CD4-positive, alpha-beta T cell (primary cell): ENCODE results near the gene SPG21. TPM values are rescaled to one million over a fixed set of nuclear protein-coding genes. Genes with fewer than 3 reads are reported as not detected.
A peak's percentile ranks its signal among the peaks of the same experiment; 100 is the strongest.

Experiments
- ATAC-seq: fragments of 200-7000 bp; cut with Tn5 transposase; one replicate; pipeline ENCODE4 v1.10.0; 2022; ENCODE audit warnings: mild to moderate bottlenecking; ENCODE audit not compliant: poor library complexity
- CTCF ChIA-PET: fragments of 350-600 bp; sonication (Branson Sonifier 250); formaldehyde crosslinking; loops from one replicate; lab custom pipeline; 2021; ENCODE audit warnings: antibody characterized with exemption, inconsistent platforms; lab: Charles Lee
- POLR2A ChIA-PET: fragments of 350-600 bp; sonication (Branson Sonifier 250); formaldehyde crosslinking; loops from one replicate; lab custom pipeline; 2021; ENCODE audit warnings: antibody characterized with exemption, inconsistent platforms; lab: Charles Lee
- DNase-seq, 14 experiments: peaks; one replicate each; pipeline ENCODE4 v3.0.0-alpha.2; 2013 to 2020; ENCODE audit warnings: mixed read lengths in 2 of 14
- H3K27ac ChIP-seq, 2 donors: one replicate each; pipeline versions ENCODE4 v1.5.1 to v1.7.0; 2013; ENCODE audit warnings: low read length in 2 of 2, low read depth in 1 of 2, mild to moderate bottlenecking in 1 of 2
- H3K27me3 ChIP-seq, 2 experiments: 1 replicate in 1 of 2; 2 replicates in 1 of 2; pipeline versions ENCODE4 v1.6.1 to v1.7.0; 2013; ENCODE audit warnings: low read length in 2 of 2, control low read depth in 1 of 2, mild to moderate bottlenecking in 1 of 2, moderate library complexity in 1 of 2; ENCODE audit not compliant: insufficient read depth in 2 of 2, control insufficient read depth in 1 of 2
- H3K36me3 ChIP-seq: one replicate; pipeline ENCODE4 v1.6.1; 2013; ENCODE audit warnings: low read length, control low read depth; ENCODE audit not compliant: insufficient read depth
- H3K4me1 ChIP-seq: one replicate; pipeline ENCODE4 v1.6.1; 2013; ENCODE audit warnings: low read length, control low read depth; ENCODE audit not compliant: insufficient read depth
- H3K4me3 ChIP-seq: one replicate; pipeline ENCODE4 v1.5.1; 2013; ENCODE audit warnings: mild to moderate bottlenecking, low read length, moderate library complexity
- H3K9me3 ChIP-seq, 2 experiments: 1 replicate in 1 of 2; 2 replicates in 1 of 2; pipeline versions ENCODE4 v1.6.1 to v1.7.0; 2013; ENCODE audit warnings: low read length in 2 of 2, mild to moderate bottlenecking in 2 of 2, control low read depth in 1 of 2, moderate library complexity in 1 of 2; ENCODE audit not compliant: control insufficient read depth in 1 of 2, insufficient read depth in 1 of 2
- H3K27ac Mint-ChIP-seq: one replicate; pipeline ENCODE4 v1.8.0; 2020; ENCODE audit warnings: mixed read lengths
- H3K27me3 Mint-ChIP-seq: one replicate; pipeline ENCODE4 v1.8.0; 2021; ENCODE audit warnings: mixed read lengths
- H3K36me3 Mint-ChIP-seq: one replicate; pipeline ENCODE4 v1.8.0; 2021; ENCODE audit warnings: low read depth, mixed read lengths
- H3K4me1 Mint-ChIP-seq: one replicate; pipeline ENCODE4 v1.8.0; 2021; ENCODE audit warnings: low read depth, mixed read lengths
- H3K4me3 Mint-ChIP-seq: one replicate; pipeline ENCODE4 v1.8.0; 2020; ENCODE audit warnings: mild to moderate bottlenecking, mixed read lengths
- H3K9me3 Mint-ChIP-seq: one replicate; pipeline ENCODE4 v1.8.0; 2020; ENCODE audit warnings: mixed read lengths
- CTCF ChIP-seq: fragments of 200-600 bp; IDR thresholded peaks from one replicate; pipeline ENCODE4 v1.8.0; 2022; ENCODE audit warnings: antibody characterized with exemption, mild to moderate bottlenecking
- intact Hi-C, 2 experiments: fragments of 100-400 bp; cut with DNase I in 1 of 2; cut with micrococcal nuclease in 1 of 2; formaldehyde crosslinking; loops; one replicate each; pipeline versions ENCODE4 v1.15.1 to v1.9.0; 2023 to 2025; cut with DNase I, micrococcal nuclease
- total RNA-seq, 174 experiments: library from RNA in 2 of 174; stranded (reverse) in 2 of 174; gene quantifications; one replicate each; pipeline ENCODE4 v1.2.3 and lab custom pipeline; 2021 to 2026

The SPG21 gene
- total RNA-seq, 2 experiments from 2014 or later = 29.4 to 32.7 TPM

DNA sequence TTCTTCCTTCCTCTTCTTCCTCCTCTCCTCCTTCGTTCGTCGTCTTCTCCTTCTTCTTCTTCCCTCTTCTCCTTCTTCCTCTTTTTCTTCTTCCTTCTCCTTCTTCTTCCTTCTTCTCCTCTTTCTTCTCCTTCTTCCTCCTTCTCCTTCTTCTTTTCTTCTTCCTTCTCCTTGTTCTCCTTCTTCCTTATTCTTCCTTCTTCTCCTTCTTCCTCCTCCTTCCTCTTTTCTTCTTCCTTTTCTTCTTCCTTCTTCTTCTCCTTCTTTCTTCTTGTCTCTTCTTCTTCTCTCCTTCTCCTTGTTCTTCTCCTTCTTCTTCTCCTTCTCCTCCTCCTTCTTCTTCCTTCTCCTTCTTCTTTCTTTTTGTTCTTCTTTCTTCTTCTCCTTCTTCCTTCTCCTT, 35.3 kb downstream of the SPG21 start:
- Mint-ChIP-seq H3K4me1 (peaks cover 4% of the 10 kb centered on the region), H3K4me3 (no peak overlapping the region), H3K27me3 (no peaks in the 10 kb centered on the region), H3K9me3 (no peaks in the 10 kb centered on the region), H3K27ac (peak overlapping the region; percentile 72), H3K36me3 (peaks cover 30% of the 10 kb centered on the region)
- intact Hi-C loops = no loop called here
- no peaks in the 10 kb centered on the region for H3K9me3 ChIP-seq
- CTCF ChIA-PET = no interaction called here
- H3K4me3 ChIP-seq = no peak overlapping the region
- H3K4me1 ChIP-seq = no peaks in the 10 kb centered on the region
- no peak for ATAC-seq
- no peak for TF ChIP-seq CTCF
- no peak overlapping the region for H3K27ac ChIP-seq
- peaks cover 33% of the 10 kb centered on the region for H3K36me3 ChIP-seq
- POLR2A ChIA-PET = no interaction called here
- H3K27me3 ChIP-seq = no peaks in the 10 kb centered on the region
- DNase-seq = no peak

- peak overlapping the region; percentile 44 for H3K27ac Mint-ChIP-seq
- ChIA-PET CTCF (no interaction called here), POLR2A (no interaction called here)
- no peak overlapping the region for H3K4me3 Mint-ChIP-seq
- ATAC-seq = no peak
- H3K36me3 ChIP-seq = peaks cover 11% of the 10 kb centered on the region
- intact Hi-C loops = no loop called here
- H3K4me1 Mint-ChIP-seq = peaks cover 4% of the 10 kb centered on the region
- H3K36me3 Mint-ChIP-seq = peaks cover 10% of the 10 kb centered on the region
- H3K9me3 ChIP-seq = no peaks in the 10 kb centered on the region
- DNase-seq = no peak
- no peaks in the 10 kb centered on the region for H3K27me3 ChIP-seq
- TF ChIP-seq CTCF = peak; percentile 10
- H3K27ac ChIP-seq = no peak overlapping the region
- H3K27me3 Mint-ChIP-seq = no peaks in the 10 kb centered on the region
- no peak overlapping the region for H3K4me3 ChIP-seq
- no peaks in the 10 kb centered on the region for H3K4me1 ChIP-seq
- H3K9me3 Mint-ChIP-seq = no peaks in the 10 kb centered on the region
These were observed 37.8 kb downstream of the SPG21 start for GRCh38 chr15:64951777-64952418.

- ATAC-seq (no peak), DNase-seq (no peak)
- H3K27ac Mint-ChIP-seq = peak overlapping the region; percentile 71
- no peaks in the 10 kb centered on the region for H3K4me1 ChIP-seq
- no peaks in the 10 kb centered on the region for H3K27me3 Mint-ChIP-seq
- H3K4me3 Mint-ChIP-seq = no peak overlapping the region
- no peak overlapping the region for H3K4me3 ChIP-seq
- intact Hi-C loops = no loop called here
- H3K9me3 Mint-ChIP-seq = no peaks in the 10 kb centered on the region
- no peak for TF ChIP-seq CTCF
- H3K36me3 ChIP-seq = peaks cover 7% of the 10 kb centered on the region
- H3K27me3 ChIP-seq = no peaks in the 10 kb centered on the region
- POLR2A ChIA-PET = no interaction called here
- H3K9me3 ChIP-seq = no peaks in the 10 kb centered on the region
- H3K36me3 Mint-ChIP-seq = peaks cover 4% of the 10 kb centered on the region
- CTCF ChIA-PET = no interaction called here
- no peak overlapping the region for H3K27ac ChIP-seq
- peaks cover 4% of the 10 kb centered on the region for H3K4me1 Mint-ChIP-seq
These were observed 38.8 kb downstream of the SPG21 start for GRCh38 chr15:64950888-64951287.
